Coronary artery (tissue), 2 donors: ENCODE results near the gene LRRC31.

Source experiments
- DNase-seq: peaks from one replicate; pipeline ENCODE4 v3.0.0-alpha.2; 2017; ENCODE audit warnings: low spot score
- H3K27ac ChIP-seq, 2 donors: fragments of 200-600 bp; sonication (generic); one replicate each; pipeline ENCODE4 v1.5.1; 2016 to 2019
- H3K4me3 ChIP-seq: fragments of 200-600 bp; sonication (generic); 2 replicates; pipeline ENCODE4 v1.5.1; 2016; ENCODE audit warnings: mild to moderate bottlenecking, moderate library complexity
- TF ChIP-seq, protein P1 (sequence below): fragments of 200-600 bp; sonication (generic); IDR thresholded peaks from one replicate; pipeline ENCODE4 v1.5.1; 2019; ENCODE audit warnings: antibody characterized with exemption

LRRC31 gene

DNA sequence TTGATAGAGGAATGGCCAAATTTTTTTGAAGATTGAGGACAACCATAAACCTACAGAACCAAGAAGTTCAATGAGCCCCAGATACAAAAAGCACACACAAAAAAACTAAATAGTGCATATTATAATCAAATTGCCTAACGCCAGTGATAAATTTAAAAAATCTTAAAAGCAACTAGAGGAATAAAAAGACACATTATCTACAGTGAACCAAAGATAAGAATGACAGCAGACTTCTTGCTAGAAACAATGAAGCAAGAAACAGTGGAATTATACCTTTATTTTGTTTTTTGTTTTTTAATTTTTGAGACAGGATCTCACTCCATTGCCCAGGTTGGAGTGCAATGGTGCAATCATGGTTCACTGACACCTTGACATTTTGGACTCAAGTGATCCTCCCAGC, 31.7 kb upstream of the LRRC31 start:
- TF ChIP-seq, protein P1, sequence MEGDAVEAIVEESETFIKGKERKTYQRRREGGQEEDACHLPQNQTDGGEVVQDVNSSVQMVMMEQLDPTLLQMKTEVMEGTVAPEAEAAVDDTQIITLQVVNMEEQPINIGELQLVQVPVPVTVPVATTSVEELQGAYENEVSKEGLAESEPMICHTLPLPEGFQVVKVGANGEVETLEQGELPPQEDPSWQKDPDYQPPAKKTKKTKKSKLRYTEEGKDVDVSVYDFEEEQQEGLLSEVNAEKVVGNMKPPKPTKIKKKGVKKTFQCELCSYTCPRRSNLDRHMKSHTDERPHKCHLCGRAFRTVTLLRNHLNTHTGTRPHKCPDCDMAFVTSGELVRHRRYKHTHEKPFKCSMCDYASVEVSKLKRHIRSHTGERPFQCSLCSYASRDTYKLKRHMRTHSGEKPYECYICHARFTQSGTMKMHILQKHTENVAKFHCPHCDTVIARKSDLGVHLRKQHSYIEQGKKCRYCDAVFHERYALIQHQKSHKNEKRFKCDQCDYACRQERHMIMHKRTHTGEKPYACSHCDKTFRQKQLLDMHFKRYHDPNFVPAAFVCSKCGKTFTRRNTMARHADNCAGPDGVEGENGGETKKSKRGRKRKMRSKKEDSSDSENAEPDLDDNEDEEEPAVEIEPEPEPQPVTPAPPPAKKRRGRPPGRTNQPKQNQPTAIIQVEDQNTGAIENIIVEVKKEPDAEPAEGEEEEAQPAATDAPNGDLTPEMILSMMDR = no peak
- Histone ChIP-seq H3K4me3 (no peak overlapping the region), H3K27ac (no peak overlapping the region)
- DNase-seq = no peak

DNA sequence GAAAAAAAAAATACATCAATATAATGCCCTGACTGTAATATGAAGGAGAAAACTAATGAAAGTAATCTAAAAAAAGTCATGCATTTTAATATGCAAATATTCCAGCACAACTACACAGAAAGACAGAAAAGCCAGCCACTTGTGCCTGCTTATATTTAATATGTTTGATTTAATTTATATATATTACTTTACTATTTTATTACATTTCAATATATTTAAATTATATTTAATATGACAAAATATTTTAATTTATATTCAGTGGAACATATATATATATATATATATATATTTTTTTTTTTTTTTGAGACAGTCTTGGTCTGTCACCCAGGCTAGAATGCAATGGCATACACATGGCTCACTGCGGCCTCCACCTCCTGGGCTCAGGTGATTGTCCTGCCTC, 27.5 kb upstream of the LRRC31 start:
- Histone ChIP-seq H3K4me3 (no peak overlapping the region), H3K27ac (no peak overlapping the region)
- DNase-seq = no peak
- TF ChIP-seq, protein P1 = no peak

DNA sequence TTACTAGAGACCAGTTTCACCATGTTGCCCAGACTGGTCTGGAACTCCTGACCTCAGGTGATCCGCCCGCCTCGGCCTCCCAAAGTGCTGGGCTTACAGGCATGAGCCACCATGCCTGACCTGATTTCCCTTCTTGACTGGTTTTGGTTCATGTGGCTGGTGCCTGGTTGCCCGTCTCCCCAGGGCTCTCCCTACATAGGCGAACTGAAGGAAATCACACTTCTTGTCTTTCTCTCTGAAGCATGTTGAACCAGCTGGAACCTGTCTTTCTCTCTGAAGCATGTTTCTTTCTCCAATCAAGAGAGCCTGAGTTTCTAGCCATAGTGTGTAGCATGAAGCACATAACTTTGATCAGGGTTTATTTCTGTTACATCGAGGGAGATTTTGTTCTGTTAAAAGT, 25.3 kb upstream of the LRRC31 start:
- Histone ChIP-seq H3K4me3 (no peak overlapping the region), H3K27ac (no peak overlapping the region)
- no peak for DNase-seq
- TF ChIP-seq, protein P1 = no peak

DNA sequence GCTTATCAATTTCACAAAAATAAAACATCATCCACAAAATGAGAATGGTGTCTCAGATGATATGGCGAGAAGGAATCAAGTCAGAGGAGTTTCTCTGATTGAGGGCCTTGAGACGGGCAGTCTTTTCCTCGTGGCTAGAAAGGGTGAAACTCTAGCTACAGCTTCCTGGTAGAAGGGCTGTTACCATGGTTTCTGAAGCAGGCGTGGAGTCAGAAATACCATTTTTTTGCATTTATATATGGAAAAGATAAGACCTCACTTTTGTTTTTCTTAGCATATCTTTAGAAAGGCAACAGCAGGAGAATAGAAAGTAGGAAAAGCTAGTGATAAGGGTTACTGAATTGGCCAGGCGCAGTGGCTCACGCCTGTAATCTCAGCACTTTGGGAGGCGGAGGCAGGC, 24.4 kb upstream of the LRRC31 start:
- no peak for DNase-seq
- TF ChIP-seq, protein P1 = no peak
- no peak overlapping the region for H3K4me3 ChIP-seq

DNA sequence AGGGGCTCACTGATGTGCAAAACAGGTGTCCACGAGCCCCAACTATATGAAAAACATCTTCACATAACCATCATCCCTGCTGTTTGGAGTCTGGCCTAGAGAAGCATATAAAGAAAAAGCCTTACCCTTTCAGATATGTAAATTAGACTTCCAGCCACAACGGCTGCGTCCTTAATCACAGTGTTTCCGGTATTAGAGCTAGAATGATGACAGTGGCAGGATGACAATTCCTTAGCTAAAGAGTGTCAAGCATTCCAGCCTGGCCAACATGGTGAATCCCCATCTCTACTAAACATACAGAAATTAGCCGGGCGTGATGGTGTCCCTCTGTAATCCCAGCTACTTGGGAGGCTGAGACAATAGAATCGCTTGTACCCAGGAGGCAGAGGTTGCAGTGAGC, 22.2 kb upstream of the LRRC31 start:
- DNase-seq = no peak
- H3K4me3 ChIP-seq = no peak overlapping the region
- TF ChIP-seq, protein P1 = no peak
- H3K27ac ChIP-seq = no peak overlapping the region

More for the DNA sequence above, 24.4 kb upstream of the LRRC31 start:
- no peak overlapping the region for H3K27ac ChIP-seq

DNA sequence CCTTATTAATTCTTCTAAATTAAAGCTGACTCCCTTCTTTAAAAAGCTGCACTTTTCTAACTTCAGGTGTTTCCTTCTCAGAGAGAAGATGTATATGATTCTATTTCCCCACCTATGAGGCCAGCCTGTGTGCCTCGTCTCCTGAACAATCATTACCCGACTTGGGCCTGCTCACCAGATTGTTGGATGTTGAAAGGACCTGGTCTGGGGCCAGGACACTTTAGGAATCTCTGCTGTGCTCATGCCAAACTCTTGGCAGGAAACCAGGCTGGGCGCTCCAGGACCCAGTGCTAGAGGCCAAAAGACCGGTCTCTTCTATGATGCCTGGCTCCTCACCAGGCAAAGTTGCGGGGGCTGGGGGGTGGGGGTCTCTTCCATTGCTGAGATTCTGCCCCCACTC, 16.9 kb upstream of the LRRC31 start:
- TF ChIP-seq, protein P1 = no peak
- Histone ChIP-seq H3K27ac (no peak overlapping the region), H3K4me3 (no peak overlapping the region)
- no peak for DNase-seq

DNA sequence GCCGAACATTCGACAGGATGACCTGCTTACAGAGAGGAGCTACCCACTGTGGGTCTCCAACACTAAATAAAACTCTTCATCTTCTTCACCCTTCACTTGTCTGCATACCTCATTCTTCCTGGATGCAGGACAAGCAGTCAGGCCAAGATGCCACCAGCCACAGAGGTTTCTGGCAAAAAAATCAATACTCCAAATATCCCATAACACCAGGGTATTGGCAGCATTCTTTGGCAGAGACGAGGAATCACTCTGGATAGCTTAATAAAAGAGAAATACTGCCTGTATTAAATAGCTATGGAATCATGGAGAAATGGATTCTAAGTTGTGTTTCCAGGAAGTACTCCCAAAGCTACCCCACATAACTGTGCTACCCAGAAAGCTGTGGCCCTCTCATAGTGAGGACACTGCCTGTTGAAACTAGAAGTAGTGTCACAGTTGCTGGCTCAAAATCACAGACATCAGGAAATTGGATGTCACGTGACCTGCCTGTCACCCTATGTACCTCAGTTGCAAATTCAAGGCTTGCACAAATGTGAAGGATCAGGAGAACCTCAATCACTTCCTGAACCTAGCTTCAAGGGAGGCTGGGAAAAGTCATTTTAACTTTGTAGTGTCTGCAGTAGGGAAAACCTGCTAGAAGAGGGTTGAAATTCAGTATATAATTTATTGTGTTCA, 11.0 kb upstream of the LRRC31 start:
- no peak overlapping the region for H3K4me3 ChIP-seq
- no peak overlapping the region for H3K27ac ChIP-seq
- DNase-seq = no peak
- TF ChIP-seq, protein P1 = no peak
